EH (cell line): ENCODE measurements around the gene GIPR.

ENCODE experiments used
- DNase-seq: peaks from one replicate; pipeline ENCODE4 v3.0.0-alpha.2; 2015; ENCODE audit warnings: low read depth

The GIPR gene

GRCh38 chr19:45730368-45731288, 62.6 kb downstream of the GIPR start, which contains the start of gene FBXO46:
Gene FBXO46, minus strand, starts transcription at chr19:45730896. Its CDS starts 17,401 bp downstream, at chr19:45713495.
- peak; percentile 99 for DNase-seq
